Thoracic aorta (tissue), 2 donors: Measurements from ENCODE around the gene ADGRB2. TPM values are rescaled to one million over a fixed set of nuclear protein-coding genes. Genes with fewer than 3 reads are reported as not detected.

ENCODE experiments used
- ATAC-seq: fragments of 150-250 bp; one replicate; pipeline ENCODE4 v1.8.0; 2017; ENCODE audit warnings: low read depth; ENCODE audit not compliant: insufficient number of reproducible peaks, low FRiP score
- DNase-seq: peaks from one replicate; pipeline ENCODE4 v3.0.0-alpha.2; 2020; ENCODE audit warnings: low spot score
- H3K27ac ChIP-seq, 2 donors: fragments of 200-600 bp; sonication (generic); 1 replicate in 1 of 2; 2 replicates in 1 of 2; pipeline ENCODE4 v1.5.1; 2016; ENCODE audit warnings: mild to moderate bottlenecking in 2 of 2, moderate library complexity in 2 of 2
- H3K27me3 ChIP-seq: fragments of 200-600 bp; sonication (generic); replicated peaks from 2 replicates; pipeline ENCODE4 v1.6.0; 2016; ENCODE audit warnings: mild to moderate bottlenecking; ENCODE audit not compliant: insufficient read depth
- H3K36me3 ChIP-seq: fragments of 200-600 bp; sonication (generic); one replicate; pipeline ENCODE4 v1.5.1; 2016
- H3K4me1 ChIP-seq, 2 donors: fragments of 200-600 bp; sonication (generic); 1 replicate in 1 of 2; 2 replicates in 1 of 2; pipeline versions ENCODE4 v1.5.1 to v1.6.0; 2016; ENCODE audit warnings: low read depth in 2 of 2, mild to moderate bottlenecking in 1 of 2; ENCODE audit not compliant: control insufficient read depth in 1 of 2
- H3K4me3 ChIP-seq: fragments of 200-600 bp; sonication (generic); 2 replicates; pipeline ENCODE4 v1.5.1; 2016; ENCODE audit warnings: mild to moderate bottlenecking
- H3K9me3 ChIP-seq: fragments of 200-600 bp; sonication (generic); 2 replicates; pipeline ENCODE4 v1.5.1; 2016
- total RNA-seq, 2 donors: library from RNA; depleted of rRNA; stranded (reverse); fragments of >200 nt; gene quantifications; one replicate each; pipeline versions ENCODE4 v1.1.0 to v1.2.3, GENCODE V29; 2016
- TF ChIP-seq, protein P1 (sequence below): fragments of 200-600 bp; sonication (generic); IDR thresholded peaks from one replicate; pipeline ENCODE4 v1.5.1; 2019; ENCODE audit warnings: antibody characterized with exemption

ADGRB2 gene, protein sequence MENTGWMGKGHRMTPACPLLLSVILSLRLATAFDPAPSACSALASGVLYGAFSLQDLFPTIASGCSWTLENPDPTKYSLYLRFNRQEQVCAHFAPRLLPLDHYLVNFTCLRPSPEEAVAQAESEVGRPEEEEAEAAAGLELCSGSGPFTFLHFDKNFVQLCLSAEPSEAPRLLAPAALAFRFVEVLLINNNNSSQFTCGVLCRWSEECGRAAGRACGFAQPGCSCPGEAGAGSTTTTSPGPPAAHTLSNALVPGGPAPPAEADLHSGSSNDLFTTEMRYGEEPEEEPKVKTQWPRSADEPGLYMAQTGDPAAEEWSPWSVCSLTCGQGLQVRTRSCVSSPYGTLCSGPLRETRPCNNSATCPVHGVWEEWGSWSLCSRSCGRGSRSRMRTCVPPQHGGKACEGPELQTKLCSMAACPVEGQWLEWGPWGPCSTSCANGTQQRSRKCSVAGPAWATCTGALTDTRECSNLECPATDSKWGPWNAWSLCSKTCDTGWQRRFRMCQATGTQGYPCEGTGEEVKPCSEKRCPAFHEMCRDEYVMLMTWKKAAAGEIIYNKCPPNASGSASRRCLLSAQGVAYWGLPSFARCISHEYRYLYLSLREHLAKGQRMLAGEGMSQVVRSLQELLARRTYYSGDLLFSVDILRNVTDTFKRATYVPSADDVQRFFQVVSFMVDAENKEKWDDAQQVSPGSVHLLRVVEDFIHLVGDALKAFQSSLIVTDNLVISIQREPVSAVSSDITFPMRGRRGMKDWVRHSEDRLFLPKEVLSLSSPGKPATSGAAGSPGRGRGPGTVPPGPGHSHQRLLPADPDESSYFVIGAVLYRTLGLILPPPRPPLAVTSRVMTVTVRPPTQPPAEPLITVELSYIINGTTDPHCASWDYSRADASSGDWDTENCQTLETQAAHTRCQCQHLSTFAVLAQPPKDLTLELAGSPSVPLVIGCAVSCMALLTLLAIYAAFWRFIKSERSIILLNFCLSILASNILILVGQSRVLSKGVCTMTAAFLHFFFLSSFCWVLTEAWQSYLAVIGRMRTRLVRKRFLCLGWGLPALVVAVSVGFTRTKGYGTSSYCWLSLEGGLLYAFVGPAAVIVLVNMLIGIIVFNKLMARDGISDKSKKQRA (N-terminal part only)
- 1 to 10 TPM; 1.5 TPM for total RNA-seq

DNA sequence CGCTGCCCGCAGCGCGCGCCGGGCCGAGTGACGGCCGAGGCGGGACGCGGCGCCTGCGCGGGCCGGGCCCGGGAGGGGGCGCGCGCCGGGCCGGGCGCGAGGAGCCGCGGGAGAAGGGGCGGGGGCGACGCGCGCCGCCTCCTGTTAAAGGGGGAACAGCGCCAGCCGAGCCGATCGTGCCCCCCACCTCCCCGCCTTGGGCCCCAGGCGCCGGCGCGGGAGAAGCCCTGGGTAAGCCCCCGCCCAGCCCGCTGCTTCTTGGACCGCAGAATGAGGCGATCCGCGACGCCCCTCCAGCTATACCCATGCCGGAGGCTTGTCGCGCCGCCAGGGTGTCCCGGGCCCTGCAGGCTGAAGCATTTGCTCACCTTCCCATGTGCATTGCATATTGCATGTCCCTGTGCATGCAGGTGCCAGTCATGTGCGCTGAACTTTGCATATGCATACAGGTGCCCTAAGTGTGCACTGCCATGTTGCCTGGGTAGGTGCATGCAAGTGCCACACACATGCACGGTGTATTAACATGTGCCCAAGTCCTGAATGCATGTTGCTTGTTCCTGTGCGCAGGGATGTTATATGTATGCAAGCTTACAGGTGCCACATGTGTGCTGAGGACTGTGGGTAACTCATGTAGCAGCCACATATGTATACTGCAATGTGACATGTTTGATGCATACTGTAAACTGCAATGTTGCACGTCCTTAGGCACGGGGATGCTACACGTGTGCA lies at the start of gene ADGRB2:
ADGRB2 (minus strand) TSS at position 29 of the 729 bp plus-strand sequence. CDS start 7,119 bp downstream, outside the sequence.
- no peak for DNase-seq

DNA sequence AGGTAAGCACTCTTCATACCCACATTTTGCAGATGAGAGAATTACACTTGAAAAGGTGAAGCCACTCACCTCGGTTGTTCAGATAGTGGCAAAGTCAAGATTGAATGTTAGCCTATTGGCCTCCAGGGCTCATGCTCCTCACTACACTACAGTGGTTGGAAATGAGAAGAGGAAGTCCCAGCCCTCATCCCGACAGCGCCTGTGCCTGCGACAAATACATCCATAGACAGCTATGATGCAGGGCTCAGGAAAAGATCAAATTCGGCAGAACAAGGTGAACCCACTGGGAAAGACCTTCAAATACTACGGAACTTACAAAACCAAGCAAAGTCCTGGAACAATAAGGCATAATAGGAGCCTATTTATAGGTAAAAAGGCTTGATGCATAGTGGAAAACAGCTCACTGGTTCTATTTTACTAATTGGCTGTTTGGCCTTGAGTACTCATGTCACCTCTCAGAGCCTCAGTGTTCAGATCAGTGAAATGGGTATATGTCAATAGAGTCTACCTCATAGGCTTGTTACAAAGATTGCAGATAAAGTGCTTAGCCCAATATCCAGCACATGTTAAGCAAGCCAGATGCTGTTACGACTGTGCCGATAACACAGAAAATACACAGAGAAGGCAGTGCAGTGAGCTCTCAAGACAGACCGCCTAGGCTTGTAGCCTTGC lies 48.2 kb upstream of the ADGRB2 start:
- DNase-seq: no peak
- Histone ChIP-seq H3K27ac (no peak overlapping the region), H3K4me3 (no peak overlapping the region), H3K9me3 (no peaks in the 10 kb centered on the region), H3K36me3 (no peaks in the 10 kb centered on the region), H3K4me1 (no peaks in the 10 kb centered on the region), H3K27me3 (no peaks in the 10 kb centered on the region)
- TF ChIP-seq, protein P1, sequence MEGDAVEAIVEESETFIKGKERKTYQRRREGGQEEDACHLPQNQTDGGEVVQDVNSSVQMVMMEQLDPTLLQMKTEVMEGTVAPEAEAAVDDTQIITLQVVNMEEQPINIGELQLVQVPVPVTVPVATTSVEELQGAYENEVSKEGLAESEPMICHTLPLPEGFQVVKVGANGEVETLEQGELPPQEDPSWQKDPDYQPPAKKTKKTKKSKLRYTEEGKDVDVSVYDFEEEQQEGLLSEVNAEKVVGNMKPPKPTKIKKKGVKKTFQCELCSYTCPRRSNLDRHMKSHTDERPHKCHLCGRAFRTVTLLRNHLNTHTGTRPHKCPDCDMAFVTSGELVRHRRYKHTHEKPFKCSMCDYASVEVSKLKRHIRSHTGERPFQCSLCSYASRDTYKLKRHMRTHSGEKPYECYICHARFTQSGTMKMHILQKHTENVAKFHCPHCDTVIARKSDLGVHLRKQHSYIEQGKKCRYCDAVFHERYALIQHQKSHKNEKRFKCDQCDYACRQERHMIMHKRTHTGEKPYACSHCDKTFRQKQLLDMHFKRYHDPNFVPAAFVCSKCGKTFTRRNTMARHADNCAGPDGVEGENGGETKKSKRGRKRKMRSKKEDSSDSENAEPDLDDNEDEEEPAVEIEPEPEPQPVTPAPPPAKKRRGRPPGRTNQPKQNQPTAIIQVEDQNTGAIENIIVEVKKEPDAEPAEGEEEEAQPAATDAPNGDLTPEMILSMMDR: no peak
- ATAC-seq: no peak

More for the DNA sequence above, at the start of gene ADGRB2:
- no peak within 1 kb of the TSS for H3K27ac ChIP-seq
- H3K9me3 ChIP-seq: no peaks in the 10 kb centered on the region
- H3K4me1 ChIP-seq: peaks cover 23 to 42% of the 10 kb centered on the region in 2 donors
- no peaks in the 10 kb centered on the region for H3K36me3 ChIP-seq
- TF ChIP-seq, protein P1: no peak
- ATAC-seq: no peak
- no peaks in the 10 kb centered on the region for H3K27me3 ChIP-seq
- peak within 1 kb of the TSS; percentile 78 for H3K4me3 ChIP-seq

DNA sequence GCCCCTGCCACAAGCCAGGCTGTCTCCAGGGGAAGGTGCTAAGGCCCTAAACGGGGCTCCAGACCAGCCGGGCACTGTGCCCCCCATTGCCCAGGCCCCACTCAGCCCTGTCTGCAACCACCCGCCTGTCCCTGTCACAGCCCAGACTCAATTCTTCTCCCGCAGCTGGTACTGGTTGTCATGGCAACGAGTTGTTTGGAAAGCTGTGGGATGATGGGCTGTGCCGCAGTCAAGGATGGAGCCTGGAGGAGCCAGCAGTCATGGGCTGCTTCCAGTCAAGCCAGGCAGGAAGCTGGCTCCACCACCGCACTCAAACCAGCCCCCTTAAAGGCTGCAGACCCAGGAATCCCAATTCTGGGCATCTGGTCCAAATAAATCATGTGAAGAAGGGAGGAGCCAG lies 47.5 kb upstream of the ADGRB2 start:
- TF ChIP-seq, protein P1: no peak
- Histone ChIP-seq H3K4me1 (no peaks in the 10 kb centered on the region), H3K36me3 (no peaks in the 10 kb centered on the region), H3K27me3 (no peaks in the 10 kb centered on the region), H3K4me3 (no peak overlapping the region), H3K9me3 (no peaks in the 10 kb centered on the region), H3K27ac (no peak overlapping the region)
- ATAC-seq: no peak
- no peak for DNase-seq

DNA sequence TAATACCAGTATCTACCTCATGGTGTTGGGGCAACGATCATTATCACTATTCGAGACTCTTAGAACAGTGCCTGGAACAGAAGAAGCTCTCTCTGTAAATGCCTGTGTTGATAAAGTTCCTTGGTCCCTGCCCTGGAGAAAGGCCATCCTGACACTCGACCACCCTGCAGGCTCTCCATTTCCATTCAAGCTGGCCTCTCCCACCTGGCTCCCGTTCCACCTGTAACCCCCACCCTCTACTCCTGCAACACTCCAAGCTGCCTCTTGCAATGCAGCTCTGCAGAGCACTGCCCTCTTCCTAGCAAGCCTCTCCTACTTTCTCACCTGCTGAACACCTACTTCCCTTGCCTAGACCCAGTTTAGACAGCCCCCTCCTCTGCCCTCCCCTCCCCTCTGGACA lies 45.6 kb upstream of the ADGRB2 start:
- Histone ChIP-seq H3K36me3 (no peaks in the 10 kb centered on the region), H3K4me1 (no peaks in the 10 kb centered on the region), H3K9me3 (no peaks in the 10 kb centered on the region), H3K4me3 (no peak overlapping the region), H3K27ac (no peak overlapping the region), H3K27me3 (no peaks in the 10 kb centered on the region)
- ATAC-seq: no peak
- TF ChIP-seq, protein P1: no peak
- no peak for DNase-seq
